Activated CD8-positive, alpha-beta memory T cell treated with anti-CD3 and anti-CD28 coated beads for 24 hours (primary cell): Measurements from ENCODE around the gene PTGR1.
A peak's percentile ranks its signal among the peaks of the same experiment; 100 is the strongest.
"Not testable (repeated sequence)": the region's sequence is repeated elsewhere in the genome, so short reads cannot be mapped to it uniquely, and the experiment has no call there.

Experiments used
- DNase-seq: peaks from one replicate; pipeline ENCODE4 v3.0.0-alpha.2; 2020

PTGR1 gene

DNA sequence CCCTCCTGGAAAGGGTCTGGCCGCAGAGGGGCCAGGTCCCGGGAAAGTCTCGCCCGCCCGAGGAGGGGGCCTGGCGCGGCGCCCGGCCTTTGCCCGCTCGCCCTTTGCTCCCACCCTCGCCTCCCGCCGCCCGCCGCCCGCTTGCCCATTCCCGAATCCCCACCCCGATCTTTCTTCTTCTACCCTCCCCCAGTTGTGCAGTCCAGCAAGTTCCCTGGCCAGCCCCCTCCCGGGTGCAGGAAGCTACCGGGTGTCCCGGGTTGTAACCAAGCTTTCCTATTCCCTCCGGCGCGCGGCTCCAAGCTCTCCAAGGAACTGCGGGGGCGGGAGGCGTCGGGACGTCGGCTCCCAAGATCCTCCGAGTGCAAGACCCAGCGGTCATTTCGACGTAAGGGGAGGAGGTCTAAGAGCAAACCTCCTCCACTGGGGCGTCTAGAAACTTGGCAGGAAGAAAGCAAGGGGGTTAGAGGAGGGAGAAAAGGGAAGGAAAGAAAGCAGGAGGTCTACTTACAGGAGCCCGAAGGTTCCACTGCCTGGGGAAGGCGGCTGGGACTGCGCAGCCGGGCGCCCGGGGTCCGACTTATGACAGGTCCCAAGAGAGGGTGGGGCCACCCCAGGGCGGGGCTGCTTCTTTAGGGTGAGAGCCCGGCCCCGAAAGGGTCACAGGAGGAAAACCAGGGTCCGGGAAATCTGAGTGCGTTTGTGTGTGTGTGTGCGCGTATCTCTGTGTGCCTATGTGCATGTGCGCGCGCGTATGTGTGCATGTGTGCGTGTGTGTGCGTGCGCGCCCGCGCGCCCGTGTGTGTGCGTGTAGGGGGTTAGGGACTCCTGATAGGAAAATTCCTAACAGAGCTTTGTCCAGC, at the start of gene PTGR1:
PTGR1 (minus strand) TSS at position 556 of the 863 bp plus-strand sequence. CDS start 2,225 bp downstream, outside the sequence.
- peak; percentile 65 for DNase-seq

DNA sequence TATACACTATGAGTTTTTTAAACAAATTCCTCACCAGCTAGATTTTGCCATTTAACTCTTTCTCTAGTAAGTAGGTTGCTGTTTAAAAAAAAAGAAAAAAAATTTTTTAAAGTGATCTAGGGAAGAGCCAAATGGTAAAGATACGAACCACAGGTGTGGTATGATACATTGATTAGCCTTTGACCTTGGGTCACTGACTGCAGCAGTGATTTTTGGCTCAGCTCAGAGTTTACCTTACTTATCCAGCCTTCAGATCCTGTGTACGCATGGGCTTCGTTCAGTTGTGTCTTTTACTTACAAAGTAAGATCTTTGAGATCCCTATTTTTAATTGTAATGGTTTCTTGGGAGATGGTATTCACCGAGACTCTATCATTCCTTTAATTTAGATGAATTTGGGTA, 49.6 kb upstream of the PTGR1 start:
- DNase-seq = no peak

- DNase-seq = no peak
Measured at GRCh38 chr9:111648066-111648465, 48.6 kb upstream of the PTGR1 start.

- no peak for DNase-seq
Measured at GRCh38 chr9:111646417-111646816, 47.0 kb upstream of the PTGR1 start.

GRCh38 chr9:111645806-111646205, 46.4 kb upstream of the PTGR1 start:
- DNase-seq = no peak

- no peak for DNase-seq
Measured at GRCh38 chr9:111644195-111644772, 44.8 kb upstream of the PTGR1 start.

DNA sequence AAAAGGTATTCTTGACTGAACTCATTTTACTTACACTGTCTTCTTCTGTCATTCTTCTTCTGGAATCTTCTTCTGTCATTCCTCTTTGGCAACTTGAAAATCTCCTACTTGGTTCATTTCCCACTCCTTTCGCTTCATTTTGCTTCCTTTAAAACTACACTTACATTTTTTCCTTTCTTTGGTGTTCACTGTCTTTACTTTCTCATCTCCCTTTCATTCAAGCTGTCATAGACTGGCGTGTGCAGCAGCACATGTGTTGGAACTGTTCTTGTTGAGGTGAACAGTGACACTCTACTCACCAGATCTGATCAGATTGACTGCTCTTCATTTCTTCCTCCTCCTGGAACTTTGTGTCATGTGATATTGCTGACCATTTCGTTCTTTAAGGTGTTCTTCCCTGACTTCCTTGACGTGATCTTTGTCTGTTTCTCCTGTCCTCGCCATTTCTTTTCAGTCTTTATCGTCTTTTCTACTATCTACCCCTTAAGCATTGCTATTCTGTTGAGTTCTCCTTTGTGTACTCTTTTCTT, 38.0 kb upstream of the PTGR1 start:
- DNase-seq = no peak

DNA sequence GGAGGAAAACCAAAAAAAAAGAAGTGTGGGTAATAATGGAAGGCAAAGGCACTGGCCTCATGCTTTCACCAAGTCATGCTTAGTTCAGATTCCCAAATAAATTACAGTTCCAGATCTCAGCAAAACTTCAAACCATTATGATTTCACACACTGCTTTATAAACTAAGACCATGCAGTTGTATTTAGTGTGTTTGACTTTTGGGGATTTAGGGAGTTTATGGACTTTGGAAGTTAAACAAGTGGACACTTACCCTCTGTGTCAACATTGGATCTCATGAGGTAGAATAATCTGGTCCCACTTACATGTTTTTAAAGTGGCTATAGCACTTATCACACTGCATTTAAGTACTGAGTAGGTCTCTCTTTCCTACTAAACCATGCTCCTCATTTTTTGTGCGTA, 35.4 kb upstream of the PTGR1 start:
- no peak for DNase-seq

DNA sequence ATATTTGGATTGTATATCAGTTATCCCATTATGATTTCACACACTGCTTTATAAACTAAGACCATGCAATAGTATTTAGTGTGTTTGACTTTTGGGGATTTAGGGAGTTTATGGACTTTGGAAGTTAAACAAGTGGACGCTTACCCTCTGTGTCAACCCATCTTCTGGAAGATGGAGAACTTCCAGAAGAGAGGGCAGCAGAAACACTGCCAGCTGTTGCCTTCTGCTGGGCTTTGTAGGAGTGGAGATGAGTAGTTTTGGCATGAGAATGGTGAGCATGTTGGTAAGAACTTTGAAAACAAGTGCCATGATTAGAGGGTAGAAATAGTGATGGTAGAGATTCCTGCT, 33.9 kb upstream of the PTGR1 start:
- DNase-seq = no peak

DNA sequence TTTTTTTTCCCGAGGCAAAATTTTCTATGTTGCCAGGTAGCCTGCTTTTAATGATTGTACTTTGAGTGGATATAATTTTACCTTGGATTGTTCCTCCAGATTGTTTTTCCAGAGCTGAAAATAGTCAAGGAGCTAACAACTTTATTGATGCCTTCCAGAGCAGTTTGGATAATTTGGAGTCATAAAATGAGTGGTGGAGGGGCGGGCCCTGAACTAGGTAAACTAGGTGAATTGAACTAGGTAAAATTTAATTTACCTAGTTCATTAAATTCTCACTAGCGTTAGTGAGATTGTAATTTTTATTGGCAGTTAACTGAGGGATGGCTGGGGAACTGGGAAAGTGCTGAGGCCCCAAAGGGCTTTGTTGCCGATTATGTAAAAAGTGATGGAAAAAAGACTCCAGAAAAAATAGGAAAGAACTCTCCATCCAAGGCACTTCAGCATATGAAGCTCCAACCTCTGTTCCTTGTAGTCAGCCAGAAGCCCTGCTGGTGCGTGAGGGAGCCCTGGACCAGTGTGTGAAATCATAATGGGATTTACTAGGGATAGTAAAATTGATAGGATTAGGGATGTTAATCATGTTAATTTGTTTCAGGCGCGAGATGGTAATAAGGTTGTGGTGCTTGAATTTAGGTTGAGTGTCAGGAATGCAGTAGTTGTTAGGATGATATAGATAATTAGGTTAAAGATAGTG, 33.4 kb upstream of the PTGR1 start:
- no peak for DNase-seq

- no peak for DNase-seq
Measured at GRCh38 chr9:111632060-111632459, 32.6 kb upstream of the PTGR1 start.

DNA sequence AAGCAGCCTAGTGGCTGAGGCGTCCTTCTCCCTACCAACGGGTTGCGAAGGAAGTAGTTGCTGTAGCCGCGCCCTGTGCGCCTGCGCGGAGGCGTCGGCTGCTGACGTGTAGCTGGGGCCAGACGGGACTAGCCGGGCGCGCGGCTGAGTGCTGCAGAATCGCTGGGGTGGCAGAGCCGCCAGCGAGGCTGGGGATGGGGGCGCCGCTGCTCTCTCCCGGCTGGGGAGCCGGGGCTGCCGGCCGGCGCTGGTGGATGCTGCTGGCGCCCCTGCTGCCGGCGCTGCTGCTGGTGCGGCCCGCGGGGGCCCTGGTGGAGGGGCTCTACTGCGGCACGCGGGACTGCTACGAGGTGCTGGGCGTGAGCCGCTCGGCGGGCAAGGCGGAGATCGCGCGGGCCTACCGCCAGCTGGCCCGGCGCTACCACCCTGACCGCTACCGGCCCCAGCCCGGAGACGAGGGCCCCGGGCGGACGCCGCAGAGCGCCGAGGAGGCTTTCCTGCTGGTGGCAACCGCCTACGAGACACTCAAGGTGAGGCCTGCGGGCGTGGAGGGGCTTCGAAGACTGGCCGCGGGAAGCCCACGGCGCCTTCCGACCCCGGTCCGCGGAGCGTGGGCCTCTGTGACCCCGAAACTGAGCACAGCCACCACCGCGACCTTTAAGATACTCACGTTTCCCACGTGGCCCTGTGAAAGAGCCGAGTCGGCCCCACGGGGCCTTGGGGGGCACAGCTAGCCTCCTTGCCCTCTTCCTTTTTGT, 31.9 kb upstream of the PTGR1 start, which contains the start of gene DNAJC25:
DNAJC25 (plus strand) TSS at position 121 of the 758 bp plus-strand sequence; CDS start at position 195, 74 bp downstream.
- DNase-seq = peak; percentile 95

GRCh38 chr9:111630964-111631213, 31.4 kb upstream of the PTGR1 start:
- no peak for DNase-seq

DNA sequence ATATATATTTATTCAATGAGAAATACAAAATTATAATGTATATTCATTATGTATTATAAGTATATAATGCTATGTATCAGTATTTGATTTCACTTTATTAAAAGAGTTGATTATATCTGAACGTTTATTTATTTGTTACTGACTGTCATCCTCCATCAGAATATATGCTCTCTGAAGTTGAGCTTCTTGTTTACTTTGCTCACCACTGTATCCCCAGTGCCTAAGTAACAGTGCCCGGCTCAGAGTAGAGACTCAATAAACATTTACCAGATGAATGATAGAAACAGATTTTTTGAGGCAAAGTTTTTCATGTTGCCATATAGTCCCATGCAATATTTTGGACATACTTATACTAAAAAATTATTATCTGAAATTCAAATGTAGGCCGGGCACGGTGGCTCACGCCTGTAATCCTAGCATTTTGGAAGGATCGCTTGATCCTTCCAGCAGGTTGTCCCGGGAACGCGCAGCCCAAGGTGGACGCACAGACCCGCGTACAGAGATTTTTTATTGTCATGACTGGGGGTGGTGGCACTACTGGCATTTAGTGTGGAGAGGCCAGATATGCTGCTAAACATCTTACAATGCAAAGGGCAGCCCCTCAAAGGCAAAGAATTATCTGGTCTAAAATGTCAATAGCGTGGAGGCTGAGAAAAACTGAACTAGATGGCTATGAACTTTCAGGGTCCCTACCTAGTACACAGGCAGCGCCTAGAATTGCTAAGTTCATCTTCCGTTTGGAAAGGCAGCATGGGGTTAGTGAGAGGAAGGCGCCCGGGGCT, 30.9 kb upstream of the PTGR1 start:
- DNase-seq = no peak

DNA sequence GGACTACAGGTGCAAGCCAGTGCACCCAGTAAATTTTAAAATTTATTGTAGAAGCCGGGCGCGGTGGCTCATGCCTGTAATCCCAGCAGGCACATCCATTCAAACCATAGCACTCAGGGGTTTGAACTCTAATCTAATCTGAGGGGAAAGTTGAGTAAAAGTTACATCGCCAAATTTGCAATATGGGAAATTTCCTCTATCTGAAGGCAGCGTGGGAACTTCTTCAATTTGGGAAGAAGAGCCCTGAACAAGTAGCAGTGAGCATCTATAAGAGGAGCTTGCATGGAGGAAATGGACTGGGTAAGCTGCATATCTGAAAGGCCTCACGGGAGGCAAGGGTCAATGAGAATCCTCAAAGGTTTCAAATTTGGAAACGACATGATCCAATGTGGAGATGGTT, 29.0 kb upstream of the PTGR1 start:
- no peak for DNase-seq

- no peak for DNase-seq
Measured at GRCh38 chr9:111627260-111627963, 28.0 kb upstream of the PTGR1 start.

DNA sequence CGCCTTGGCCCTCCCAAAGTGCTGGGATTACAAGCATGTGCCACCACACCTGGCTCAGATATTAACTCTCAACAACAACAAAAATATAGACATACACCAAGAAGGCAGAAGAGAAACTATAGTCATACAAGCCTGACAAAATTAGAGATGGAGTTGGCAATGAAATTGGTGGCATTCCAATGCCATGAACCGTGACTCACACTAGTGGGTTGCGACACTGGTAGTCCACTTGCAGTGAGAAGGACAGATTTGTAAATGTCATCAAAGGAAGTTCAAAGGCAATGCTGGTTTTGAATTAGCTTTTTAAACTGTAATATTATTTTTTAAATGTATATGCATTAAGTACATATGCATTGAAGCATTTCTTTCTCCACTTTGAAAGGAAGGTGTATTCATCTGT, 23.2 kb upstream of the PTGR1 start:
- DNase-seq = no peak

GRCh38 chr9:111621895-111622480, 22.5 kb upstream of the PTGR1 start:
- no peak for DNase-seq

DNA sequence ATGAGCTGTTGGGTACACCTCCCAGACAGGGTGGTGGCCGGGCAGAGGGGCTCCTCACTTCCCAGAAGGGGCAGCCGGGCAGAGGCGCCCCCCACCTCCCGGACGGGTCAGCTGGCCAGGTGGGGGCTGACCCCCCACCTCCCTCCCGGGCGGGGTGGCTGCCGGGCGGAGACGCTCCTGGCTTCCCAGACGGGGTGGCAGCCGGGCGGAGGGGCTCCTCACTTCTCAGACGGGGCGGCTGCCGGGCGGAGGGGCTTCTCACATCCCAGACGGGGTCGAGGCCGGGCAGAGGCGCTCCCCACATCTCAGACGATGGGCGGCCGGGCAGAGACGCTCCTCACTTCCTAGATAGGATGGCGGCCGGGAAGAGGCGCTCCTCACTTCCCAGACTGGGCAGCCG, 17.9 kb upstream of the PTGR1 start:
- DNase-seq = not testable (repeated sequence)

GRCh38 chr9:111615928-111616327, 16.5 kb upstream of the PTGR1 start:
- DNase-seq = no peak

GRCh38 chr9:111613436-111614040, 14.1 kb upstream of the PTGR1 start:
- no peak for DNase-seq
